ENCODE measurements around the gene NFE2L1.
"Not testable (repeated sequence)": the region's sequence is repeated elsewhere in the genome, so short reads cannot be mapped to it uniquely, and the experiment has no call there.

The NFE2L1 gene

DNA sequence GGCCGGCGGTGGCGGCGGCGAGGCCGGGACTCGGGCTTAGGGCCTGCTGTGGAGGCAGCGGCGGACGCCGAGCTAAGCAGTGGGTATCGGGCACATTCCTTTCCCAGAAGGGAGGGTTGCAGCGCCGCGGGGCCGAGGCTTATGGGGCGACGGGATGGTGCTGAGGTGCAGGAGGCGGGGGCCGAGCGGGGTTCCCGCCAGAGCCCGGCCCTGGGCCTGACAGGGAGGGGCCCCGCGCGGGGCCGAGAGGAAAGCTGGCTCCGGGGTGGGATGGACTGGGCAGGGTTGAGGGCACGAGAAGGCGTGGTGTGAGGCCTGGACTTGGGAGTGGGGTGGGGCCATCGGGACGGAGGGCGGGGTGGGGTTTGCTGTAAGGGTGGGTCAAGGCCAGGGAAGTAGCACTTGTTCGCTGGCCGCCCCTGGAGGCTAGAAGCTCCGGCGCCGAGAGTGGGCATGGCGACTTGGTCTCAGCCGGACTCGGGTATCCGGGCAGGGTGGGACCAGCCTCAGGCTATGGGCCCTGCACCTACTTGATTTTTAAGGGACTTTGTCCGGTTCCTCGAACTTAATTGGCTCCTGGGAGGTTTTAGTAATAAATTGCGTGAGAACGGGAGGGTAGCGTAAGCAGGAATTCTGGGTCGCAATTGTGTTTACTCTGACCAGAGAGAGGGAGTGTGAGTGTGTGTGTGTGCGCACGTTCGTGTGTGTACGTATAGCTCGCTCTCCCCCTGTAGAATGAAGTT lies 396 bp downstream of the NFE2L1 start:
- DNase-seq, result peak; percentile 71

DNA sequence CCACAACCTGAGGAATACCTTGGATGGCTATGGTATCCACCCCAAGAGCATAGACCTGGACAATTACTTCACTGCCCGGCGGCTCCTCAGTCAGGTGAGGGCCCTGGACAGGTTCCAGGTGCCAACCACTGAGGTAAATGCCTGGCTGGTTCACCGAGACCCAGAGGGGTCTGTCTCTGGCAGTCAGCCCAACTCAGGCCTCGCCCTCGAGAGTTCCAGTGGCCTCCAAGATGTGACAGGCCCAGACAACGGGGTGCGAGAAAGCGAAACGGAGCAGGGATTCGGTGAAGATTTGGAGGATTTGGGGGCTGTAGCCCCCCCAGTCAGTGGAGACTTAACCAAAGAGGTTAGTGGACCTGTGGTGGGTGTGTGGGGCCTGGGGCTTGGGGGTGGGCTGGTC lies 3.1 kb downstream of the NFE2L1 start:
- DNase-seq, result no peak

DNA sequence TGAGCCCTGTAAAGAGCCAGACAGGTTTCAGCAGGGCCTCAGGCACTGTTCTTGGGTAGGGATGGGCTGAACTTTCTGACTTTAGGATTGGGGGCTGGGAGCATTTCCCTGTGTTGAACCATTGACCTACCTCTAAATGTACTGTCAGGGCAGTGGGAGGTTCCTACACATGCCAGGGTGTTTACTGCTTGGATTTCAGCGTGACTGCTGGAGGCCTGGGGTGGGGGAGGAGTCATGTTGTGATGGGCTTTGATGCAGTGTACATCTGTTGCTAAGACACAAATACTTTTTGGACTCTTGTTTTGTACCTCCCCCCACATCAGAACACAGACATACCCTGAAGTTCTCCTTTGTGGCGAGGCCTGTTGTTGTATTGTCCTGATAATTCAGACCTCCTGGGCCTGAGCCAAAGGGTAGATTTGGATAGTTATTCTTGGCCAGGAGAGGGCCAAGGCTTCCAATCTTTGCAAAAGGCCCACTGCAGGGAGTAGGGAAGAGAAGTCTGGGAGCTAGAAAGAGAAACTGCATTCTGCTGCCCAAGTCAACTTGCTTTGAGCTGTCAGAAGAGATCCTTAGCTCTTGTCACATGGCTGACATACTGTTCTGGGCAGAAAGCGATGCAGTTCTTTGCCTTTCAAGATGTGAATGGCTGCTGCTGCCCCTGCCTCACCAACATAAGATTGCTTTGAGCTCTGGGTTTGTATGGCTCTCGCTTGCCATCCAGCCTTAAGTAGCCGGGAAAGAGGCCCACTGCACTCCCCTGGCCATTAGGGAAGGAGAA lies 3.7 kb downstream of the NFE2L1 start:
- no peak for DNase-seq

DNA sequence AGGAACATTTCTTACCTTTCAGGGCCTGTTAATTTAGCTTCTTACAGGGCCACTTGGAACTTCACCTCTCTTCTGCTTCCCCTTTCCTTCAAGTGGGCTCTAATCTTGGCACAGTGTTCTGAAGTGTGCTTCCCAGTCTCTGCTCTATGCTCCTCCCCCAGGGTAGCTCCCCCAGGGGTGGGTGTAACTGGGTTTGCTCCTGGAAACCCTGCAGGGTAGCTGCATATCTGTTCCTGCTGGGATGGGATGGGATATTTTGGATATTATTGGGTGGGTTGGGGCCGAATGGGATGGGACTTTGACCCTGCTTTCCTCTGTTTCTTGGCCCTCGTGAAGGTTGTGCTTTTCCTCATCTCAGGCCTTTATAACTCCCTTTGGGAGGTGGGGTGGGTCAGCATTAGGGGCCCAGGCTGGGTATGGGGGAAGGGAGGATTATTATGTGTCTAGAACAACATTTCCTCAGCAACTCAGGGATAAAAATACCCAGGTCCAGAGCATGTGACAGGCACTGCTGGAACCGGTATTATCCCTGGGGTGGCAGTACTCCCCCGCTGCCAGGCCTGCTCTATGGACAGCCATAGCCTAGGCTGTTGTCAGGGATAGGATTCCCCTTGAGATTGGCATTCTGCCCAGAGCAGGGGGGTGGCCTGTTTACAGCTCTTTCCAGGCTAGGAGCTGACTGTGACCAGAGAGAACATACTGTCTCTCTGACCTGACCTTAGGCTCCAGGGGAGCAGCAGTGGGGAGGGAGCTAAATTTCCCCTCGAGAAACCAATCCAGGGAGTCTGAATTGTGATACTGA lies 5.0 kb downstream of the NFE2L1 start:
- DNase-seq, result no peak

DNA sequence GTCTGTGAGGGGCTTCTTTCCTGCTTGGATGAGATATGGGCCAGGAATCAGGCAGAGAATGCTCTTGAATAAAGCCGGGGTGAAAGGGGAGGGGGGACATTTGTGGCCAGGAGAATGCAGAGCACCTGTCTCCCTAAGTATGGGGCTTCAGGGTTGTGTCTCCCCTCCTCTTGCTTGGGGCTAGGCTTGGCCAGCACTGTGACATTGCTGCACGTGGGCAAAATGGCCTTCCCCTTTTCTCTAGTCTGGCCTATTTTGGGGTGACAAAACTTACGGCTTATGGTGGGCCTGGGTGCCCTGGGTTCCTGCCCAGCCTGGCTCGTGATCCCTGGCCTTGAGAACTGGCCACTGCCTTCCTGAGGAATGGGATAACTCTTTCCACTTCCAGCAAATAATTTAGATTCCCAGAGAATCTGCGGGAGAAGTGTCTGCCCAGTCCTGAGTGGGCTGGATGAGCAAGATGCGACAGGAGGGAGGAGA lies 5.6 kb downstream of the NFE2L1 start:
- DNase-seq, result peak; percentile 17

DNA sequence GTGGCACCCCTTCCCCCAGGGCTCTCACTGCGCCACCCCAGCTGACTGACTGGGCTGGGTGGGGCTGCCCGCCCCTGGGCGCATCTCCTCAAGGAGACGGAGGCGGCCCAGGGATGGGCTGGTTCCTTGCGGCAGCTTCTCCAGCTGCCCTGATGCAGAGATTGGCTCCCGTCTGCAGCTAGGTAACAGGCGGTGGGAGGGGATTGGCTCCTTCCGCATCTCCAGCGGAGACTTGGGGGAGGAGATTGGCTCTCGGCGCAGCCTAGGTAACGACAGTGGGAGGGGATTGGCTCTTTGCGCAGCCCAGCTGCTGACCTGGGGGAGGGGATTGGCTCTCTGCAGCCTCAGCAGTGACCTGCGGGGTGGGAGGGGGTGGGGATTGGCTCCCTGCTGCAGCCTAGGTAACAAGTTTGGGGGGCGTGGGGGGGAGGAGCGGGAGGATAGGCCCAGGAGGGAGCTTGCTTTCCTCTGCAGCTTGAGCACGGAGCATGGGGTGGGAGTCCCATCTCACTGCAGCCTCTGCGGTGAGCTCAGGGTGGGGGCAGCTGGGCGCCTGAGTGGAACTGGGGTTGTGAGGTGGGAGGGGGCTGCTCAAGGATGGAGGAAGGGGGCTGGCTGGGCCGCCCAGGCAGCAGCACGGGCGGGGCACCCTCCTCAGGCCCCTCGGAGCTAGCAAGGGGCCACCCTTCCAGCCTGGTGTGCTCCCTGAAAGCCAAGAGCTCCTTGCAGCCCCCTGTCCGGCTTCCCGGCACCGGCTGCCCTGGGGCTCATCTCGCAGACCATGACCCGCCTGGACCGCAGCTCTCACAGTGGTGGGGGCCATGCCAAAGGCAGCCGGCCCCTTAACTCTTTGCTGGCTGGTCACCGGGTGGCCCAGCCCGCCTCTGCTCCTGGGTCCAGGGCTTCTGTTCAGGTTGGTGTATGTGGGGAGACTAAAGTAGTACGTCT lies 6.4 kb downstream of the NFE2L1 start:
- DNase-seq, result peak; percentile 87

DNA sequence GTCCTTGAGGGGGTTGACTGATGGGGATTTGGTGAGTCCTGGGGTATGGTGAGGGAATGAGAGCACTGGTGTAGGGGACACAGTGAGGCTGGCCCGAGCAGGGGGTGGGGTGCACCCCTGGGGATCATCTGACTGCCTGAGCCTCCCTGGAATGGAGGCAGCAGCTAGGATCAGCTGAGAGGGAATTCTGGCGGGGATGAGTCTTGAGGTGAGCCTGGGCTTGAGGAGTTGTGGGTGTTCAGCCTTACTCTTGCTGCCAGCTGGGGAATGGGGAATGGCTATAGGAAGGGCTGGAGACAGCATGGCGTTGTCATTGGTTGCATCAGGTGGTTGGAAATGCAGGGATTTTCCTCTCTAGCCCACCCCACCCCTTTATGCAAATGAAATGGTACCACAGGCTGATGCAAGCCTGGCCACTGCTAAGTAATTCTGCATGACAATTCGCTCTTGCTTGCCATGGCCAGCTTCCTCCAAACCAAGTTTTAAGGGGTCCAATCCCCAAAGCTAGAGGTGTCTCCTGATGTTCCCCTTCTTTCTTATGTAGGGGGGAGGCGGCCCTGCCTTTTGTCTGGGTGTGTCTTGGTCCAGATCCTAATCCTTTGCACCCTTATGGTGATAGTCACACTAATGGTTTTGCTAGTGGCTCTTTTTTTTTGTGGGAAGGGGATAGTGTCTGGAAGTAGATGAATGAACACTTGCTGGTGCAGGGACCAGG lies 7.5 kb downstream of the NFE2L1 start:
- no peak for DNase-seq

DNA sequence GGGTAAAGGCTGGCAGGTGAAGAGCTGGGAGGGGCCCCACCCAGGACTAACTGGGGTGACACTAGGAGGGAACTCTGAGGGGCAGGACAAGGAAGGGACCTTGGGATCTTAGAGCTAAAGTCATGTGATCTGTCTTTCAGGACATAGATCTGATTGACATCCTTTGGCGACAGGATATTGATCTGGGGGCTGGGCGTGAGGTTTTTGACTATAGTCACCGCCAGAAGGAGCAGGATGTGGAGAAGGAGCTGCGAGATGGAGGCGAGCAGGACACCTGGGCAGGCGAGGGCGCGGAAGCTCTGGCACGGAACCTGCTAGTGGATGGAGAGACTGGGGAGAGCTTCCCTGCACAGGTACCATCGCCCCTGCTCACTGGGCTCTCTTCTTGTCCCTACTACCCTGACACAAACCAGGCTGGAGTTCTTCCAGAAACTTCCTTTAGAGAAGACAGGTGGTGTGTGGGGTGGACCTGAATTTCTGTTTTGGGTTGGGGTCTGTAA lies 8.1 kb downstream of the NFE2L1 start:
- no peak for DNase-seq

DNA sequence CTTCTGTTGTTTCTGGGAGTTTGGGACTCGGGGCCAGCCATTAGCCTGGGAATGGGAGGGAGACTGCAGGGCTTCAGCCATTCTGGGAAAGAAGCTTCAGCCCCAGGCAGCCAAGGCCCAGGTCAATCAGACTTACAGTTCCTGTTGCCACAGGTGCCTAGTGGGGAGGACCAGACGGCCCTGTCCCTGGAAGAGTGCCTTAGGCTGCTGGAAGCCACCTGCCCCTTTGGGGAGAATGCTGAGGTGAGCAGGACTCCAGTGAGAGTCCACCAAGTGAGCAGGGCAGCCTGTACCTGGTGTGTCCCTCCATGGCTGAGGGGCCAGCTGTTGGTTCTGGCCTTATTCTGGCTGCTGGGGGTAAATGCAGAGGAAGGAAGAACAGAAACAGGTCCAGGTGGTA lies 8.7 kb downstream of the NFE2L1 start:
- DNase-seq, result no peak

DNA sequence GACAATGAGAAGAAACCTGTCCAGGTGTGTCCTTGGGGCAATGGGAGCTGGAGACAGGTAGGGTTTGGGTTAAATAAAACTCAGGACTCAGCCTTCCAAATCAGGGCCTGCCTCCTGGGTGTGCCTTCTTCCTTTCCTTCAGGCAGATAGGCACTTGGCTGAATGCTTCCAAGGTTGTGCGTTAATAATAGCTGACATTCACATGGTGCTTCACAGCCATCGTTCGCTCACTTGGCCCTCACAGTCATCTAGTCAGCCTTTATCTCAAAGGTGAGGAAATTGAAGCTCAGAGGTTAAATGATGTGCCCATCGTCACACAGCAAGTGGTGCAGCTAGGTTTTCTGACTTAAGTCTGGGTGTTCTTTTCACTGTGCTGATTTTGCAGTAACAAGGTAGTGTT lies 9.5 kb downstream of the NFE2L1 start:
- DNase-seq, result no peak

DNA sequence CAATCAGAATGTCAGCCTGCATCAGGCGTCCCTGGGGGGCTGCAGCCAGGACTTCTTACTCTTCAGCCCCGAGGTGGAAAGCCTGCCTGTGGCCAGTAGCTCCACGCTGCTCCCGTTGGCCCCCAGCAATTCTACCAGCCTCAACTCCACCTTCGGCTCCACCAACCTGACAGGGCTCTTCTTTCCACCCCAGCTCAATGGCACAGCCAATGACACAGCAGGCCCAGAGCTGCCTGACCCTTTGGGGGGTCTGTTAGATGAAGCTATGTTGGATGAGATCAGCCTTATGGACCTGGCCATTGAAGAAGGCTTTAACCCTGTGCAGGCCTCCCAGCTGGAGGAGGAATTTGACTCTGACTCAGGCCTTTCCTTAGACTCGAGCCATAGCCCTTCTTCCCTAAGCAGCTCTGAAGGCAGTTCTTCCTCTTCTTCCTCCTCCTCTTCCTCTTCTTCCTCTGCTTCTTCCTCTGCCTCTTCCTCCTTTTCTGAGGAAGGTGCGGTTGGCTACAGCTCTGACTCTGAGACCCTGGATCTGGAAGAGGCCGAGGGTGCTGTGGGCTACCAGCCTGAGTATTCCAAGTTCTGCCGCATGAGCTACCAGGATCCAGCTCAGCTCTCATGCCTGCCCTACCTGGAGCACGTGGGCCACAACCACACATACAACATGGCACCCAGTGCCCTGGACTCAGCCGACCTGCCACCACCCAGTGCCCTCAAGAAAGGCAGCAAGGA lies 10.4 kb downstream of the NFE2L1 start:
- DNase-seq, result no peak

DNA sequence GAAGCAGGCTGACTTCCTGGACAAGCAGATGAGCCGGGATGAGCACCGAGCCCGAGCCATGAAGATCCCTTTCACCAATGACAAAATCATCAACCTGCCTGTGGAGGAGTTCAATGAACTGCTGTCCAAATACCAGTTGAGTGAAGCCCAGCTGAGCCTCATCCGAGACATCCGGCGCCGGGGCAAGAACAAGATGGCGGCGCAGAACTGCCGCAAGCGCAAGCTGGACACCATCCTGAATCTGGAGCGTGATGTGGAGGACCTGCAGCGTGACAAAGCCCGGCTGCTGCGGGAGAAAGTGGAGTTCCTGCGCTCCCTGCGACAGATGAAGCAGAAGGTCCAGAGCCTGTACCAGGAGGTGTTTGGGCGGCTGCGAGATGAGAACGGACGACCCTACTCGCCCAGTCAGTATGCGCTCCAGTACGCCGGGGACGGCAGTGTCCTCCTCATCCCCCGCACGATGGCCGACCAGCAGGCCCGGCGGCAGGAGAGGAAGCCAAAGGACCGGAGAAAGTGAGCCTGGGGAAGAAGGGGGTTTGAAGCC lies 11.0 kb downstream of the NFE2L1 start:
- DNase-seq, result no peak

DNA sequence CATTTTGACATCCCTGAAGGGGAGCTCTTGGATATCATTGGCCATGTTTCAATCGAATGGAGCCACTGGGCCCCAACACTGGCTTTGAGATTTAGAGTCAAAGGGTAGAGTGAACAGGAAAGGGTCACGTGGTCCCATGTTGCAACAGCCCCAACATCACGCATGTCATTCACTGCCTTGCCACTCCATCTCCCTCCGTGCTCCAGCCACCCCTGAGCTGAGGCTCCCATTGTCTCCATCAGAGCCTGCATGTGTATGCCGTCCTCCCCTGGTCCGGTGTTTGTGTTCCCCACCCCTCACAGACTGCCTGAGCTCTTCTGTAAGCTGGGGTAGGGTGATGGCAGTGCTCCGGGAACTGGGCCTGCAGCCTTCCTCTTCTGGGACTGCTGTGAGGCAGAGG lies 12.1 kb downstream of the NFE2L1 start:
- no peak for DNase-seq

DNA sequence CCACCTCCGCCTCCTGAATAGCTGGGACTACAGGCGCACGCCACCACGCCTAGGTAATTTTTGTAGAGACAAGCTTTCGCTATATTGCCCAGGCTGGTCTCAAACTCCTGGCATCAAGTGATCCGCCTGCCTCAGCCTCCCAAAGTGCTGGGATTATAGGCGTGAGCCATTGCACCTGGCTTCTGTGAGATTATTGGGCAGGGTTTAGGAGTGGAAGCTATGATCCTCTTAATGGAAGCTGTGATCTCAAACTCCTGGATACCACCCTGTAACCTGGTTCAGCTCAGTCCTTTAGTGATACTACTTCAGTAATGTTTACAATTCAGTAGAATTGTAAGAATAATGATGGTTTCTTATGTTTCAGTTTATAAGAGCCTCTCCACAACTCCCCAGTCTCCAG lies 14.1 kb downstream of the NFE2L1 start:
- no peak for DNase-seq

DNA sequence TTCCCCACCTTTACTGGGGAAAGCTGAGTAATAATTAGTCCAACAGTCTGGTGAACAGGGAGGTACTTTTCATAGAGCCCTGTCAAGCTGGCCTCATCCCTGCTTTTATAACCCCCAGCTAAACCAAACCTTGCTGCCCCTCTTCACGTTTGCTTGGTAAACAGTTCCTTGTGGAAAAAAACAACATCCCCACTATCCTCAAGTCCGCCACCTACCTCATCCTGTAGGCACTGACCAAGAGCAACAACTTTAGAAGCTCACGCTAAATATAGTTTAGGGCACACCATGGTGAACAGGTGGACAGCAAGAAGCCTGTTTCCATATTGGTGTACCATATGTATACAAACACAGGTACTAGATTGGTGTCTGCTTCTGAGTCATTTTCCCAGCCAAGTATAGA lies 16.5 kb downstream of the NFE2L1 start:
- no peak for DNase-seq

DNA sequence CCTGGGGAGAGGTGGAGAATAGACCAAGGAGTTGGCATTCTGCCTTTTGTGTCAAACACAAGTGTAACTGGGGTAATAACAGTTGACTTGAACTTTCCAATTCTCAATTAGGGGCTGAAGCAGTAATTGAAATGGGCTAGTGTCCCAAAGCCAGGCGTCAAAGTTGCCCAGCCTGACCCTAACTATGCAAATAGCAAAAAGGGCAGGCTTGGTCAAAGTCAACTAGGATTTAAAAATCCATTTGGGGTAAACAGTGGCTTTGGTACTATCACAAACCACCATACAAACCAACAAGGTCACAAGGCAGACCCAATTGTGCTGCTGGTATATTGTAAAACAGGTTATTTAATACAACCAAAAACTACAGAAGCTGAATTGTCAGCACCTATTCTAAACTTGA lies 18.0 kb downstream of the NFE2L1 start:
- no peak for DNase-seq

DNA sequence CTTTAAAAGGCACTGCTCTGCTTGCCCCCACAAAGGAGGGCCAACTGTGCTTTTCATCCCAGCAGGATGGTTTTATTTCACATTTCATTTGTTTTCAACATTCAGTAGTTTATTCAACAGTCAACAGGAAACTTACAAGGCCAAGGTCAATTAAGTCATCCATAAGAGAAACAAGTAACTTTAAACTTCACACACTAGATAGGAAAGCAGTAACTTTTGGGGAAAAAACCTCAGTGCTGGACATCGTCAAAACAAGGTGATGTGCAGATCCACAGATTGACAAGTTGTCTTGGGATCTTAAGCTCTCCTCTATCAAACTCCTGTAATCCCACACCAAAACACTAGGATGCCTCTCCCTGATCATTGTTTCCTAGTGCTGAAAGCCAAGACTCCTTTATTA lies 18.5 kb downstream of the NFE2L1 start:
- no peak for DNase-seq

DNA sequence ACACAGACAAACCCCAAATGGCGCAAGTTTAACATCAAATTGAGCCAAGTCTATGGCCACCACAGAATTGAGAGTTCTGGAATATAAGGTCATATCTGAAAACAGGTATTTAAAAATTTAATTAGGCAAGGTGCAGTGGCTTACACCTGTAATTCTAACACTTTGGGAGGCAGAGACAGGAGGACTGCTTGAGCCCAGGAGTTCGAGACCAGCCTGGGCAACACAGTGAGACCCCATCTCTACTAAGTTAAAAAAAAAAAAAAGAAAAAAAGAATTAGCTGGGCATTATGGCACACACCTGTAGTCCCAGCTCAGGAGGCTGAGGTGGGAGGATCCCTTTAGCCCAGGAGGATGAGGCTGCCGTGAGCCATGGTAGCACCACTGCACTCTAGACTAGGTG lies 19.1 kb downstream of the NFE2L1 start:
- DNase-seq, result no peak

DNA sequence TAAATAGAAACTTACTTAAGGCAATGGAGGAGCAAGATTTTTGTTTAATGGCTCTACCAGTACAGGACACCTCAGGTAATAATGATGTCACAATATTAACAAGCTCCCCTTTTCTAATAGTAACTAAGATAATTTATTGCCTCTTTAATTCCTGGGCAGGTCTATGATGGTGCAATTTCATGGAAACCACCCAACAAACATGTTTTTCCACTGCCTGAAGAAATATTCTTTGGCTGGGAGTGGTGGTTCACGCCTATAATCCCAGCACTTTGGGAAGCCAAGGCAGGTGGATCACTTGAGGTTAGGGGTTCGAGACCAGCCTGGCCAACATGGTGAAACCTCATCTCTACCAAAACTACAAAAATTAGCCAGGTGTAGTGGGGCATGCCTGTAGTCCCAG lies 19.6 kb downstream of the NFE2L1 start:
- DNase-seq, result not testable (repeated sequence)

DNA sequence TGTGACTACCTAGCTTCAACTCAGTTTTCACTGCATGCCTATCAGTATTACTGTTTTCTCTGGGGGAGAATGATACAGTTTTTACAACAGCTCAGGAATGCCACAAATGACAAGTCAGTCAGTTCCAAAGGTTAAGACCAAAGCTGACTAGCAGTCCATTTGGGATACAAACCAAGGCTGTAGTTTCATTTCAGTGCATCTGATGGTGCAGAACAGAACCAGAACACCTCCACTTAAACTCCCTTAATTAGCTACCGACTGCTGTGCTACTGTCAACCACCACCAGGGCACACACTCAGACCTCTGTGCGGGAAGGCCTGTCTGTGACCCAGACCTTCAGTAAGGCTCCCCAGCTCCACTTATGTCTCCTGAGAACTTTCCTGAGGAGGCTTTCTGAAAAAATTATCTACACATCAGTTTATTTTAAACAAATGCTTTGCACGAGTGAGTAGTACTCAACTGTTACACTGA lies 20.4 kb downstream of the NFE2L1 start:
- no peak for DNase-seq

Data from retina (tissue), 1 donor.